ENCODE measurements around the gene ATP23.

ATP23 gene

GRCh38 chr12:57935839-57936512 lies 5.4 kb upstream of the ATP23 start:
- Histone ChIP-seq H3K79me2 (ENCODE audit: insufficient read depth, low read length) (peaks cover 35% of the 10 kb centered on the region), H3K4me3 (ENCODE audit: low read length, poor library complexity, severe bottlenecking) (peak overlapping the region; percentile 91), H2AFZ (ENCODE audit: low read length) (no peak overlapping the region), H3K9ac (ENCODE audit: low read depth, low read length, poor library complexity, severe bottlenecking) (peak overlapping the region; percentile 100), H3F3A (ENCODE audit: low read depth) (peaks cover 20% of the 10 kb centered on the region), H3K9me3 (ENCODE audit: insufficient read depth, low read depth, low read length) (no peaks in the 10 kb centered on the region), H3K9me2 (replicated peaks; ENCODE audit: low read depth, low read length) (no peaks in the 10 kb centered on the region), H3K4me1 (ENCODE audit: insufficient read depth, low read length, poor library complexity, severe bottlenecking) (peaks cover 40% of the 10 kb centered on the region), H3K27me3 (ENCODE audit: insufficient read depth, low read length, poor library complexity, severe bottlenecking) (no peaks in the 10 kb centered on the region), H3K4me2 (ENCODE audit: low read depth, low read length, poor library complexity, severe bottlenecking) (peak overlapping the region; percentile 92), H3K36me3 (ENCODE audit: insufficient read depth, low read length) (no peaks in the 10 kb centered on the region), H4K20me1 (ENCODE audit: insufficient read depth, low read length, poor library complexity, severe bottlenecking) (no peaks in the 10 kb centered on the region)
- TF ChIP-seq CTCF (conservative IDR thresholded peaks at IDR 0.05; ENCODE audit: low read length) (no peak), EZH2phosphoT487 (IDR thresholded peaks at IDR 0.05; ENCODE audit: borderline replicate concordance) (no peak)

GRCh38 chr12:57936513-57936883 lies 4.9 kb upstream of the ATP23 start:
- H4K20me1 ChIP-seq (ENCODE audit: insufficient read depth, low read length, poor library complexity, severe bottlenecking): no peaks in the 10 kb centered on the region
- peak overlapping the region; percentile 100 for H3K9ac ChIP-seq (ENCODE audit: low read depth, low read length, poor library complexity, severe bottlenecking)
- no peaks in the 10 kb centered on the region for H3K9me3 ChIP-seq (ENCODE audit: insufficient read depth, low read depth, low read length)
- H3K36me3 ChIP-seq (ENCODE audit: insufficient read depth, low read length): no peaks in the 10 kb centered on the region
- H2AFZ ChIP-seq (ENCODE audit: low read length): no peak overlapping the region
- H3K4me3 ChIP-seq (ENCODE audit: low read length, poor library complexity, severe bottlenecking): peak overlapping the region; percentile 91
- no peaks in the 10 kb centered on the region for H3K9me2 ChIP-seq (replicated peaks; ENCODE audit: low read depth, low read length)
- H3K4me1 ChIP-seq (ENCODE audit: insufficient read depth, low read length, poor library complexity, severe bottlenecking): peaks cover 40% of the 10 kb centered on the region
- no peaks in the 10 kb centered on the region for H3K27me3 ChIP-seq (ENCODE audit: insufficient read depth, low read length, poor library complexity, severe bottlenecking)
- peaks cover 35% of the 10 kb centered on the region for H3K79me2 ChIP-seq (ENCODE audit: insufficient read depth, low read length)
- peak overlapping the region; percentile 92 for H3K4me2 ChIP-seq (ENCODE audit: low read depth, low read length, poor library complexity, severe bottlenecking)
- no peak for TF ChIP-seq CTCF (conservative IDR thresholded peaks at IDR 0.05; ENCODE audit: low read length)
- no peak for TF ChIP-seq EZH2phosphoT487 (IDR thresholded peaks at IDR 0.05; ENCODE audit: borderline replicate concordance)
- H3F3A ChIP-seq (ENCODE audit: low read depth): peaks cover 20% of the 10 kb centered on the region

- Histone ChIP-seq H3K4me2 (ENCODE audit: low read depth, low read length, poor library complexity, severe bottlenecking) (no peak overlapping the region), H3K9ac (ENCODE audit: low read depth, low read length, poor library complexity, severe bottlenecking) (peak overlapping the region; percentile 82), H2AFZ (ENCODE audit: low read length) (no peak overlapping the region)
These were observed 2.1 kb upstream of the ATP23 start for GRCh38 chr12:57939291-57939690.

More at GRCh38 chr12:57939291-57939690, 2.1 kb upstream of the ATP23 start:
- Histone ChIP-seq H3K4me1 (ENCODE audit: insufficient read depth, low read length, poor library complexity, severe bottlenecking) (peaks cover 54% of the 10 kb centered on the region), H3K4me3 (ENCODE audit: low read length, poor library complexity, severe bottlenecking) (no peak overlapping the region), H3F3A (ENCODE audit: low read depth) (peaks cover 20% of the 10 kb centered on the region), H3K9me2 (replicated peaks; ENCODE audit: low read depth, low read length) (no peaks in the 10 kb centered on the region), H3K9me3 (ENCODE audit: insufficient read depth, low read depth, low read length) (no peaks in the 10 kb centered on the region), H3K79me2 (ENCODE audit: insufficient read depth, low read length) (peaks cover 43% of the 10 kb centered on the region), H3K36me3 (ENCODE audit: insufficient read depth, low read length) (no peaks in the 10 kb centered on the region), H4K20me1 (ENCODE audit: insufficient read depth, low read length, poor library complexity, severe bottlenecking) (no peaks in the 10 kb centered on the region), H3K27me3 (ENCODE audit: insufficient read depth, low read length, poor library complexity, severe bottlenecking) (no peaks in the 10 kb centered on the region)
- TF ChIP-seq EZH2phosphoT487 (IDR thresholded peaks at IDR 0.05; ENCODE audit: borderline replicate concordance): no peak
- TF ChIP-seq CTCF (conservative IDR thresholded peaks at IDR 0.05; ENCODE audit: low read length): no peak
